Karpas-422 (cell line): ENCODE data around the gene POU3F1. TPM values are rescaled to one million over a fixed set of nuclear protein-coding genes. Genes with fewer than 3 reads are reported as not detected.

Experiments
- DNase-seq: peaks from one replicate; pipeline ENCODE4 v3.0.0-alpha.2; 2015
- H2AFZ ChIP-seq: fragments of 200-600 bp; sonication (generic); 2 replicates; pipeline ENCODE4 v1.6.1; 2014; ENCODE audit warnings: antibody characterized with exemption, low read length, mixed read lengths
- H3K27ac ChIP-seq: fragments of 200-600 bp; sonication (generic); 2 replicates; pipeline ENCODE4 v1.5.1; 2014; ENCODE audit warnings: mild to moderate bottlenecking, low read length, moderate library complexity
- H3K27me3 ChIP-seq: fragments of 200-600 bp; sonication (generic); 2 replicates; pipeline ENCODE4 v1.6.1; 2014; ENCODE audit warnings: low read length, mixed read lengths
- H3K36me3 ChIP-seq: fragments of 200-600 bp; sonication (generic); 2 replicates; pipeline ENCODE4 v1.6.1; 2014; ENCODE audit warnings: low read length, mixed read lengths; ENCODE audit not compliant: insufficient read depth
- H3K4me1 ChIP-seq: fragments of 200-600 bp; sonication (generic); 2 replicates; pipeline ENCODE4 v1.6.1; 2014; ENCODE audit warnings: mild to moderate bottlenecking, low read length, mixed read lengths
- H3K4me2 ChIP-seq: fragments of 200-600 bp; sonication (generic); 2 replicates; pipeline ENCODE4 v1.6.1; 2014; ENCODE audit warnings: low read length, low read depth, mild to moderate bottlenecking; ENCODE audit not compliant: poor library complexity, severe bottlenecking
- H3K4me3 ChIP-seq: fragments of 200-600 bp; sonication (generic); 2 replicates; pipeline ENCODE4 v1.5.1; 2014; ENCODE audit warnings: mild to moderate bottlenecking, antibody characterized with exemption, low read length, mixed read lengths
- H3K79me2 ChIP-seq: fragments of 200-600 bp; sonication (generic); 2 replicates; pipeline ENCODE4 v1.6.1; 2014; ENCODE audit warnings: mild to moderate bottlenecking, low read length, mixed read lengths
- H3K9ac ChIP-seq: fragments of 200-600 bp; sonication (generic); 2 replicates; pipeline ENCODE4 v1.6.0; 2014; ENCODE audit warnings: low read length
- H3K9me2 ChIP-seq: fragments of 200-600 bp; sonication (generic), shearing (Covaris generic); replicated peaks from 2 replicates; pipeline ENCODE4 v1.6.0; 2014; ENCODE audit warnings: mild to moderate bottlenecking, low read length, moderate library complexity; ENCODE audit not compliant: insufficient read depth
- H3K9me3 ChIP-seq: fragments of 300-700, 200-600 bp; sonication (generic); 2 replicates; pipeline ENCODE4 v1.6.1; 2014; ENCODE audit warnings: low read length, mixed read lengths
- H4K20me1 ChIP-seq: fragments of 200-600 bp; sonication (generic); 2 replicates; pipeline ENCODE4 v1.6.1; 2014; ENCODE audit warnings: mild to moderate bottlenecking, antibody characterized with exemption, low read length, low read depth; ENCODE audit not compliant: insufficient read depth
- total RNA-seq: library from RNA; depleted of rRNA; stranded (reverse); fragments of >200 nt; shearing (Covaris generic); gene quantifications from 2 replicates; pipeline ENCODE4 v1.2.3, GENCODE V29; 2014; ENCODE audit warnings: low replicate concordance

POU3F1 gene
- total RNA-seq, 1 experiment from 2014 or later = not detected

- Histone ChIP-seq H3K9me2 (no peaks in the 10 kb centered on the region), H4K20me1 (no peaks in the 10 kb centered on the region), H3K27ac (no peak overlapping the region), H3K4me2 (no peak overlapping the region), H3K36me3 (no peaks in the 10 kb centered on the region), H3K9me3 (no peaks in the 10 kb centered on the region), H3K4me1 (peaks cover 25% of the 10 kb centered on the region), H3K9ac (no peak overlapping the region), H2AFZ (no peak overlapping the region), H3K79me2 (no peaks in the 10 kb centered on the region), H3K4me3 (no peak overlapping the region), H3K27me3 (no peaks in the 10 kb centered on the region)
- no peak for DNase-seq
These were observed 3.9 kb upstream of the POU3F1 start for GRCh38 chr1:38050397-38051078.

GRCh38 chr1:38047603-38048141 is 1.1 kb upstream of the POU3F1 start:
- H2AFZ ChIP-seq = no peak overlapping the region

GRCh38 chr1:38046884-38047602 is 450 bp upstream of the POU3F1 start:
- Histone ChIP-seq H3K9ac (no peak overlapping the region), H2AFZ (no peak overlapping the region), H3K79me2 (no peaks in the 10 kb centered on the region), H3K4me3 (peak overlapping the region; percentile 58; the same call in 1 of the 2 replicates), H3K4me1 (peaks cover 17% of the 10 kb centered on the region), H3K36me3 (no peaks in the 10 kb centered on the region), H3K9me3 (no peaks in the 10 kb centered on the region), H3K9me2 (no peaks in the 10 kb centered on the region), H3K27me3 (no peaks in the 10 kb centered on the region), H3K27ac (no peak overlapping the region), H3K4me2 (peak overlapping the region; percentile 62), H4K20me1 (peaks cover 3% of the 10 kb centered on the region; the same call in 1 of the 2 replicates)
- peak; percentile 91 for DNase-seq

More at GRCh38 chr1:38047603-38048141, 1.1 kb upstream of the POU3F1 start:
- no peak overlapping the region for H3K4me3 ChIP-seq
- H3K9me3 ChIP-seq = no peaks in the 10 kb centered on the region
- no peaks in the 10 kb centered on the region for H3K36me3 ChIP-seq
- H4K20me1 ChIP-seq = no peaks in the 10 kb centered on the region
- H3K9me2 ChIP-seq = no peaks in the 10 kb centered on the region
- H3K4me1 ChIP-seq = peaks cover 24% of the 10 kb centered on the region
- DNase-seq = no peak
- no peaks in the 10 kb centered on the region for H3K79me2 ChIP-seq
- H3K27me3 ChIP-seq = no peaks in the 10 kb centered on the region
- no peak overlapping the region for H3K4me2 ChIP-seq
- no peak overlapping the region for H3K27ac ChIP-seq
- H3K9ac ChIP-seq = no peak overlapping the region

- Histone ChIP-seq H3K27me3 (no peaks in the 10 kb centered on the region), H3K36me3 (no peaks in the 10 kb centered on the region), H3K79me2 (no peaks in the 10 kb centered on the region), H3K4me3 (no peak overlapping the region), H3K4me1 (peaks cover 18% of the 10 kb centered on the region), H3K9ac (no peak overlapping the region), H3K9me3 (no peaks in the 10 kb centered on the region), H4K20me1 (peaks cover 5% of the 10 kb centered on the region; the same call in 1 of the 2 replicates), H3K9me2 (no peaks in the 10 kb centered on the region), H3K4me2 (no peak overlapping the region), H2AFZ (no peak overlapping the region), H3K27ac (no peak overlapping the region)
- DNase-seq = no peak
These were observed 926 bp downstream of the POU3F1 start for GRCh38 chr1:38045401-38046332.

- H3K4me1 ChIP-seq = peaks cover 22% of the 10 kb centered on the region
- peak overlapping the region; percentile 55 for H3K9ac ChIP-seq
- peak overlapping the region; percentile 80 for H3K4me2 ChIP-seq
- H3K27ac ChIP-seq = no peak overlapping the region
- H3K27me3 ChIP-seq = no peaks in the 10 kb centered on the region
- no peaks in the 10 kb centered on the region for H3K9me2 ChIP-seq
- peaks cover 5% of the 10 kb centered on the region; the same call in 1 of the 2 replicates for H4K20me1 ChIP-seq
- H3K9me3 ChIP-seq = no peaks in the 10 kb centered on the region
- no peaks in the 10 kb centered on the region for H3K36me3 ChIP-seq
- peak overlapping the region; percentile 58 for H3K4me3 ChIP-seq
- H3K79me2 ChIP-seq = no peaks in the 10 kb centered on the region
- peak overlapping the region; percentile 78; the same call in 1 of the 2 replicates for H2AFZ ChIP-seq
- DNase-seq = no peak
These were observed 2.1 kb downstream of the POU3F1 start for GRCh38 chr1:38044221-38045215.

- H3K9me3 ChIP-seq = no peaks in the 10 kb centered on the region
- H3K27me3 ChIP-seq = no peaks in the 10 kb centered on the region
- no peaks in the 10 kb centered on the region for H3K79me2 ChIP-seq
- H3K4me1 ChIP-seq = peaks cover 22% of the 10 kb centered on the region
- H4K20me1 ChIP-seq = peaks cover 5% of the 10 kb centered on the region; the same call in 1 of the 2 replicates
- H3K27ac ChIP-seq = no peak overlapping the region
- no peaks in the 10 kb centered on the region for H3K9me2 ChIP-seq
- no peak overlapping the region for H3K9ac ChIP-seq
- no peak overlapping the region for H3K4me3 ChIP-seq
- H3K4me2 ChIP-seq = no peak overlapping the region
- no peaks in the 10 kb centered on the region for H3K36me3 ChIP-seq
- no peak overlapping the region for H2AFZ ChIP-seq
- no peak for DNase-seq
These were observed 3.4 kb downstream of the POU3F1 start for GRCh38 chr1:38043036-38043747.
